Upper lobe of left lung (tissue), 6 donors: ENCODE measurements around the gene UNKL. TPM values are rescaled to one million over a fixed set of nuclear protein-coding genes. Genes with fewer than 3 reads are reported as not detected.
A peak's percentile ranks its signal among the peaks of the same experiment; 100 is the strongest.

Source experiments
- ATAC-seq, 2 donors: fragments of 200-7000 bp; cut with Tn5 transposase; one replicate each; pipeline ENCODE4 v1.9.1; 2022; ENCODE audit warnings: mild to moderate bottlenecking in 2 of 2, moderate library complexity in 2 of 2; ENCODE audit not compliant: low FRiP score in 2 of 2
- DNase-seq, 2 donors: peaks; one replicate each; pipeline ENCODE4 v3.0.0-alpha.2; 2019 to 2020
- H3K27ac ChIP-seq, 4 donors: fragments of 200-600 bp; sonication (generic); one replicate each; pipeline ENCODE4 v1.5.1; 2016 to 2019
- H3K27me3 ChIP-seq, 4 donors: fragments of 200-600 bp; sonication (generic); one replicate each; pipeline ENCODE4 v1.5.1; 2017 to 2019
- H3K36me3 ChIP-seq, 4 donors: fragments of 200-600 bp; sonication (generic); one replicate each; pipeline ENCODE4 v1.5.1; 2016 to 2019
- H3K4me1 ChIP-seq, 4 donors: fragments of 200-600 bp; sonication (generic); one replicate each; pipeline ENCODE4 v1.5.1; 2018 to 2019
- H3K4me3 ChIP-seq, 4 donors: fragments of 200-600 bp; sonication (generic); one replicate each; pipeline ENCODE4 v1.5.1; 2017 to 2019; ENCODE audit warnings: mild to moderate bottlenecking in 2 of 4, moderate library complexity in 1 of 4
- H3K9me3 ChIP-seq, 4 donors: fragments of 200-600 bp; sonication (generic); one replicate each; pipeline ENCODE4 v1.5.1; 2018 to 2019
- CTCF ChIP-seq, 6 experiments: fragments of 450-650 bp in 4 of 6; fragments of 200-600 bp in 2 of 6; sonication (generic) in 2 of 6; IDR thresholded peaks; one replicate each; pipeline ENCODE4 v1.5.1; 2016 to 2019; ENCODE audit warnings: antibody characterized with exemption in 6 of 6
- EP300 ChIP-seq, 4 donors: sonication (generic); formaldehyde crosslinking; IDR thresholded peaks; one replicate each; pipeline ENCODE4 v1.5.1; 2017; ENCODE audit warnings: antibody characterized with exemption in 4 of 4, control low read depth in 2 of 4
- POLR2A ChIP-seq, 4 donors: fragments of 450-650 bp; IDR thresholded peaks; one replicate each; pipeline ENCODE4 v1.5.1; 2016 to 2017; ENCODE audit warnings: antibody characterized with exemption in 4 of 4, mild to moderate bottlenecking in 2 of 4
- POLR2AphosphoS5 ChIP-seq, 2 donors: sonication (generic); formaldehyde crosslinking; IDR thresholded peaks; one replicate each; pipeline ENCODE4 v1.5.1; 2017; ENCODE audit warnings: antibody characterized with exemption in 2 of 2
- WGBS, 2 donors: methylation state at CpG; one replicate each; pipeline ENCODE4 v1.1.5; 2017 to 2018; 5-methylcytosine and 5-hydroxymethylcytosine counted together
- total RNA-seq, 6 donors: library from RNA; depleted of rRNA in 4 of 6; stranded (reverse); fragments of >200 nt in 4 of 6; gene quantifications; one replicate each; pipeline versions ENCODE4 v1.1.0 to v1.2.1, GENCODE V29; 2016 to 2021
- donor health status: DM: no; HTN: no; CAD: no; lungs with moderate emphysema.
- donor health status: DM: no; HTN: yes; CAD: no; lungs with severe emphysema.

Gene UNKL
- total RNA-seq, 6 donors from 2014 or later = 7.6 to 83.8 (median 28.0) TPM

- WGBS, 2 donors = 76 to 85% methylated on average over 11 to 27 of the region's 27 CpGs
- ATAC-seq = no peak
- Histone ChIP-seq H3K9me3 (no peaks in the 10 kb centered on the region), H3K4me3 (no peak overlapping the region), H3K27me3 (no peaks in the 10 kb centered on the region), H3K36me3 (no peaks in the 10 kb centered on the region), H3K27ac (no peak overlapping the region), H3K4me1 (no peaks in the 10 kb centered on the region)
- peak in 1 of 2 donors; percentile 75 for DNase-seq
- TF ChIP-seq POLR2AphosphoS5 (IDR thresholded peaks at IDR 0.05) (no peak), EP300 (IDR thresholded peaks at IDR 0.05) (no peak), CTCF (IDR thresholded peaks at IDR 0.05) (no peak), POLR2A (IDR thresholded peaks at IDR 0.05) (no peak)
These were observed 24.7 kb upstream of the UNKL start for GRCh38 chr16:1439058-1439698.

GRCh38 chr16:1438229-1439057, 23.9 kb upstream of the UNKL start:
- Histone ChIP-seq H3K9me3 (no peaks in the 10 kb centered on the region), H3K27me3 (no peaks in the 10 kb centered on the region), H3K27ac (no peak overlapping the region), H3K4me1 (no peaks in the 10 kb centered on the region), H3K4me3 (no peak overlapping the region), H3K36me3 (no peaks in the 10 kb centered on the region)
- TF ChIP-seq EP300 (IDR thresholded peaks at IDR 0.05) = no peak
- no peak for TF ChIP-seq POLR2A (IDR thresholded peaks at IDR 0.05)
- no peak for TF ChIP-seq POLR2AphosphoS5 (IDR thresholded peaks at IDR 0.05)
- no peak for TF ChIP-seq CTCF (IDR thresholded peaks at IDR 0.05)
- 71 to 74% methylated on average over 11 to 14 of the region's 35 CpGs for WGBS, 2 donors
- ATAC-seq (no peak), DNase-seq (peak in 1 of 2 donors; percentile 72)

GRCh38 chr16:1437606-1438005, 23.1 kb upstream of the UNKL start:
- ATAC-seq (no peak), DNase-seq (peak in 1 of 2 donors; percentile 81)
- Histone ChIP-seq H3K27me3 (no peaks in the 10 kb centered on the region), H3K9me3 (no peaks in the 10 kb centered on the region), H3K27ac (no peak overlapping the region), H3K4me1 (no peaks in the 10 kb centered on the region), H3K4me3 (no peak overlapping the region), H3K36me3 (no peaks in the 10 kb centered on the region)
- no peak for TF ChIP-seq EP300 (IDR thresholded peaks at IDR 0.05)
- 95% methylated on average over 8 of the region's 22 CpGs; no CpG with 5 or more reads in 1 of the 2 donors for WGBS, 2 donors

GRCh38 chr16:1436731-1437355, 22.3 kb upstream of the UNKL start:
- no peak for TF ChIP-seq CTCF (IDR thresholded peaks at IDR 0.05)
- no peak for TF ChIP-seq POLR2AphosphoS5 (IDR thresholded peaks at IDR 0.05)
- TF ChIP-seq EP300 (IDR thresholded peaks at IDR 0.05) = no peak
- no peak for TF ChIP-seq POLR2A (IDR thresholded peaks at IDR 0.05)
- DNase-seq (peak in 1 of 2 donors; percentile 85), ATAC-seq (no peak)
- H3K36me3 ChIP-seq = no peaks in the 10 kb centered on the region
- H3K4me3 ChIP-seq = no peak overlapping the region
- H3K4me1 ChIP-seq = no peaks in the 10 kb centered on the region
- H3K27me3 ChIP-seq = no peaks in the 10 kb centered on the region
- no peak overlapping the region for H3K27ac ChIP-seq
- WGBS, 2 donors = 78 to 86% methylated on average over 32 to 47 of the region's 47 CpGs
- no peaks in the 10 kb centered on the region for H3K9me3 ChIP-seq
